NCI-H187 treated with DMSO at 0.1 percent for 48 hours (cell line): Measurements from ENCODE around the gene MTHFR.

Experiments
- DNase-seq: peaks from one replicate; lab custom pipeline; 2025; lab: John Stamatoyannopoulos, UW

The MTHFR gene

DNA sequence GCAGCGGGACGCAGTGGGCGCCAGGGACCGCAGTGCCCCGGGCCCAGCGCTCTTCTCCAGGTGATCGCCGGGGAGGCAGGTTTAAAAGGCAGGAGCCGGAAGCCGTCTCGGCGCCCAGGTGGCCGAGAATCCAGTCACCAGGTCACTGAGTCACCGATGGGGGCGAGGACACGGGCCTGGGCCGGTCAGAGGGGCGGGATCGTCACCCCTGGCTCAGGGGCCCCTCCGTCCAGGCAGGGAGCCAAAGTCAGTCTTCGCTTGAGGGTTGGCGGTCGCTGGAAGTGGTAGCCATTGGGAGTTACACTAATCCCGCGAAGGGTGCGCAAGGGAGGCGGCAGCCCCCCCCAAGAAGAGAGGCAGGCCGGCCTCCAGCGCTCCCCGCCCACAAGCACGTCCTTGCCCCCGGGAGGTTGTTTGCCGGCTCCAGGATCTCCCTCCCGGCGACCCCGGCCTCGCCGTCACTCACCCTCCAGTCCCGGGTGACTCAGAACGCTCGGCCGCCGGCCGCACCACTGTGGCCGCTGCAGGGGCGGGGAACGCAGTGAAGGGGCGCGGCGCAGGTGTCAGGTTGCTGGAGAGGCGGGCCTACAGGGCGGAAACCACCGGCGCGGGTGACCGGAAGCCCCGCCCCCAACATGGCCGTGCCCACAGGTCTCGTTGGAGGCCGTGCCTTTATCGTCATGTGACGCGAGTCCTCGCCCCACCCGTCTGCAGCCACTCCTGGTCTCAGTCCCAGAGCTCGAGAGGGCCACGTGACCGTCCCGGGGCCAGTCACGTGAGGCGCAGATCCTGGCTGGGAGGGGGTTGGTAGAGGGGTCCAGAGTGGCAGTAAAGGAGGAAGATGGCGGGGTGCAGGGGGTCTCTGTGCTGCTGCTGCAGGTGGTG is at the start of gene MTHFR, which contains the start of gene CLCN6:
MTHFR (minus strand) TSS at position 543 of the 885 bp plus-strand sequence. CDS start 2,848 bp downstream, outside the sequence.
CLCN6 (plus strand) TSS at position 770 of the 885 bp plus-strand sequence; CDS start at position 842, 72 bp downstream.
- DNase-seq = peak; percentile 92

DNA sequence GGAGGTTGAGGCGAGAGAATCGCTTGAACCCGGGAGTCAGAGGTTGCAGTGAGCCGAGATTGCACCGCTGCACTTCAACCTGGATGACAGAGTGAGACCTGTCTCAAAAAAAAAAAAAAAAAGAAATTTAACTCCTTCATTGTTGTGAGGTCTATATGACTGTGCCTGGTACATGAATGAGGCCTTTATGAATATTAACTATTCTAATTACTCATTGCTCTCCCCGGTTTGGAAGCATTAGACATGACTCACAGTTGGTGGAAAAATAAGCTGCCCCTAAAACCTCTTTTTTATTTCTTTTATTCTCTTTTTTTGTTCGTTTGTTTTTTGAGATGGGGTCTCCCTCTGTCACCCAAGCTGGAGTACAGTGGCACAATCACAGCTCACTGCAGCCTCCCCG is 49.7 kb upstream of the MTHFR start:
- no peak for DNase-seq

DNA sequence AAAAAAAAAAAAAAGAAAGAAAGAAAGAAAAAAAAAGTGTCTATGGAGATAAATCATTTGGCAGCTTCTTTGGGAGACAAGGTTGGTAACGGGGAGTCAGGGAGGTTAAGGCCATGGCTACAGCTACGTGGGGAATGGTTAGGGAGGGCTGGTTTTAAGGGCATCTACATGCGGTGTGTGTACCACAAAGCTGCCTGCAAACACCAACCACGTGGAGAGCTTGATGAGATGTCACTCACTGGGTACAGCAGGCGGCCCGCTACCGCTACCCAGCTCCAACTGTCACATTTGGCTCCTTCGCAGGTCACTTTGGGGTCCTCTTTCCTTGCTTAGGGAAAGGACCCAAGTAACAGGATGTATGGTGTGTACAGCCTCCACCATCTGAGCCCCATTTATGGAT is 48.8 kb upstream of the MTHFR start:
- no peak for DNase-seq

DNA sequence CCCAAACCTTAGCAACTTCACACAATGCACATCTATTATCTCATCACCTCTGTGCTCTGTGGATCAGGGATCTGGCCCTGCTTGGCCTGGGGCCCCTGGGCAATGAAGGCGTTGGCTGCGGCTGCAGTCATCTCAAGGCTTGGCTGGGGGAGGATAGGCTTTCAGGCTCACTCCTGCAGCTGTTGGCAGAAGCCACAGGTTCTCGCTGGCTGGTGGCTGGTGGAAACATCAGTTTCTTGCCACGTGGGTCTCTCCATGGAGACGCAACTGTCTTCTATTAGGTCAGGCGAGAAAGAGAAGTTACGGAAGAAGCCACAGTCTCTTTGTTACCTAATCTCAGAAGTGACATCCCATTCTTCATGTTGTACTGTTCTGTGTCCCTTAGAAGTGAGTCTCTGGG is 45.4 kb upstream of the MTHFR start:
- DNase-seq = no peak

DNA sequence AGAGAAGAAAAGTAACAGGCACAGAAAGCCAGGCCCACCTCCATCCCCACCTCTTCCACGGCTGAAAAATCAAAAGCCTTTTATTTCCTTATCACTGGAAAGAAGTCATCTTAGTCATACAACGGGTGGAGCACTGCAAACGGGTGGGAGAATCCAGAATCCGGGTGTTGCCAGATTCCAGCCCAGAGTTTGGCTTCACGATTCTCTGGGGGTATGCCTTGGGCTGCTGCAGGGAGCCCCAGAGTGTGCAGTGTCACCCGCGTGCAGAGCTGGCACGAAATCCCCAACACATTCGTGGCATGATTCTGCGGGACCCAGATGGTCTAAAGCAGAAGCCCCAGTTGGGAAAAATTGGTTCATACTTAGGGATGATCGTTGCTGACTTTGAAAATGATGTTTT is 44.4 kb upstream of the MTHFR start:
- DNase-seq = no peak

DNA sequence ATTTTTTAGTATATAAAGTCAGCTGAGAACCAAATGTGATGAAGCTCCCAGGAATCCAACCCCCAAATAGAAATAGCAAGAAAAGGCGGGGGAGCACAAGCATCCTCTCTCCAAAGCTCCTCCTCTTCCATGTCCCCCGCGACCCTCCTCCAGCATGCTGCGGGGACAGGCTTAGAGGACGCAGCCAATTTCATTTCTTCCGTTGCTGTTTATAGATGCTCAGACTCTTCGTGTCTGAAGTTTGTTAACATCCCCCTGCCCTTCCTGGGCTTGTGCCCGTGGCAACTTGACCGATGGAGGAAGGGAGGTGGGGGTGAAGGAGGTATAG is 42.6 kb upstream of the MTHFR start:
- no peak for DNase-seq

DNA sequence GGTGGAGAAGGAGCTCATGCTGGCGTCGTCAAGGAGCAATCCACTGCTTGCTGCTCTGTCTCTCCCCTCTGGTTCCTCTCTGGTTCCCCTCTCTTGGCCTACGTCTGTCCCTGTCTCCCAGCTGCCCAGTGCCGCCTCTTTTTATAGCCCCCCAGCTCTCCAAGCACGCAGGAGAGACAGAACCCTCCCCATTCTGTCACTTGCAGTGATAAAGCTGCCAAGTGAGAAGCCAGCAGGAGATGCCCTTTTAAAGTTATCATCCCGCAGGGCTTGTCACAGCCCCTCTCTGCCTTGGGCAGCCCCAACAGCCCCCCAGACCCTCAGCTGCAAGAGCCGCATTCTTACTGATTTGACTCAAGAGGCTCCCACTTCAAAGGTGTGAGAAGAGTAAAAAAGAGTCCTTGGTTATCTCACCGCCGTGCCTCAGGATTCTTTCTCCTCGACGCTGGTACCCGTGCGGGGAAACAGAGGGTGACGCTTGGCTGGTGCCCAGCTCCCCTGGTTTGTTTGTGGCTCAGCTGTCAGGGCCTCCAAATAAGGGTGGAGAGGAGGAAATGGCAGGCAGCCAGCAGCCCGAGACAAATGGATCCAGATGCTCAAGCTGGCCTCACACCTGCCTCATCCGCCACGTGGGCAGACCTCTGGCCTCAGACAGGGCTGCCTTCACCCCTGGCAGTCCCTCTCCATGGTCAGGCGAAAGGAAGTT is 42.1 kb upstream of the MTHFR start, which contains the start of gene NPPA:
NPPA (minus strand) TSS at position 117 of the 706 bp plus-strand sequence; CDS start at position 18, 99 bp downstream.
- peak; percentile 22 for DNase-seq

DNA sequence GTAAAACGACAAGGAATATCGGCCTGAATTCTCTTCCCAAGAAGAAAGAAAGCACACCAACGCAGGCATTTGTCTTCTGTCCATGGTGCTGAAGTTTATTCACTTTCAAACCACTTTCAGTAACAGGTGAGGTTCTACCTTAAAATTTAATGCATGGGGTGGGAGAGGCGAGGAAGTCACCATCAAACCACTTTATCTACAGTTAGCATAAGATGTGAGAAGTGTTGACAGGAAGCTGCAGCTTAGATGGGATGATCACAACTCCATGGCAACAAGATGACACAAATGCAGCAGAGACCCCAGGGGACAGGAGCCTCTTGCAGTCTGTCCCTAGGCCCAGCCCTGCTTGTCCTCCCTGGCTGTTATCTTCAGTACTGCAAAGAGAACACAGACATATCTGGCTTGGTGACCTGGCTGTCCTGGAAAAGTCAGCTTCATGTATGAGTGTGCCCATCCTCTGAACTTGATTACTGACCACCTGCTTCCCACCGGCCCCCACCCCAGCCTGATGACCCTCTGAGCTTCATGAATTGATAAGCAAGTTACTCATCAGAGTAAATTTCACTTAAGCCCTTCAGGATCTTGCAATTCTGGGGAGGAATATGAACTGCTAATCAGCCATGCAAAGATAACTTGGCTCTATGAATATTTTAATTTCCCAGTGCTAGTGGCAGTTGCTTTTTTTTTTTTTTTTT is 40.0 kb upstream of the MTHFR start:
- DNase-seq = no peak

DNA sequence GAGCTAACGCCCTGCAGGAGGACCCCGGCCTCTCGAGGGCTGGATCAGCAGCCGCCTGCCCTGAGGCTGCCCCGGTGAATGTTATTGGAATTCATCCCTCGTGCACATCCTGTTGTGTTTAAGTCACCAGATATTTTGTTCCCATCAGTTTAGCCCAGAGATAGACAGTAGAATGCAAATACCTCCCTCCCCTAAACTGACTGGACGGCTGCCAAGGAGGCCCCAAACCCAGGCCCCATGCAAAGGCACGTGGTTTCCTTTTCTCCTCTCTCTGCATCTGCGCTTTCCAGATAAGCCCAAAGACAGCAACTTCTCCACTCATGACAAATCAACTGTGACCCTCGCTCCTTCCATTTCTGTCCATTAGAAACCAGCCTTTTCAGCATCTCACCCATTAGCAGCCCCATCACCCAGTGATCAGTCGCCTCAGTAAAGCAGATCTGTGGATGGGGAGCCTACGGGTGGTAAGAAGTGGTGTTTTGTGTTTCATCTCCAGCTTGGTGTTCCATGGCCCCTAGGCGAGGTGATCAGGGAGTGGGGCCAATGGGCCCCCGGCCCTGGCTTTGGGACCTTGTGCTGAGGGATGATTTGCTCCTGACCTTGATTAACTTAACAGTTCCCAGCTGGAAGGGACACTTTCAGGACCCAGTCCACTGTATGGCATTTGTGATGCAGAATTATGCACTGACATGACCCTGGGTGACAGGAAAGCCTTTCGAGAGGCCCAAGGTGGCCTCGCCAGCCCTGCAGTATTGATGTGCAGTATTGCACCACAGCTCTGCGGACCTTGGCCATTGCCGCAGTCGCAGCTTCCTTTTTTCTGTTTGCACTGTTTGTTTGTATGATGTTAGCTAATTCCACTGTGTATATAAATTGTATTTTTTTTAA is 36.6 kb upstream of the MTHFR start:
- DNase-seq = no peak

DNA sequence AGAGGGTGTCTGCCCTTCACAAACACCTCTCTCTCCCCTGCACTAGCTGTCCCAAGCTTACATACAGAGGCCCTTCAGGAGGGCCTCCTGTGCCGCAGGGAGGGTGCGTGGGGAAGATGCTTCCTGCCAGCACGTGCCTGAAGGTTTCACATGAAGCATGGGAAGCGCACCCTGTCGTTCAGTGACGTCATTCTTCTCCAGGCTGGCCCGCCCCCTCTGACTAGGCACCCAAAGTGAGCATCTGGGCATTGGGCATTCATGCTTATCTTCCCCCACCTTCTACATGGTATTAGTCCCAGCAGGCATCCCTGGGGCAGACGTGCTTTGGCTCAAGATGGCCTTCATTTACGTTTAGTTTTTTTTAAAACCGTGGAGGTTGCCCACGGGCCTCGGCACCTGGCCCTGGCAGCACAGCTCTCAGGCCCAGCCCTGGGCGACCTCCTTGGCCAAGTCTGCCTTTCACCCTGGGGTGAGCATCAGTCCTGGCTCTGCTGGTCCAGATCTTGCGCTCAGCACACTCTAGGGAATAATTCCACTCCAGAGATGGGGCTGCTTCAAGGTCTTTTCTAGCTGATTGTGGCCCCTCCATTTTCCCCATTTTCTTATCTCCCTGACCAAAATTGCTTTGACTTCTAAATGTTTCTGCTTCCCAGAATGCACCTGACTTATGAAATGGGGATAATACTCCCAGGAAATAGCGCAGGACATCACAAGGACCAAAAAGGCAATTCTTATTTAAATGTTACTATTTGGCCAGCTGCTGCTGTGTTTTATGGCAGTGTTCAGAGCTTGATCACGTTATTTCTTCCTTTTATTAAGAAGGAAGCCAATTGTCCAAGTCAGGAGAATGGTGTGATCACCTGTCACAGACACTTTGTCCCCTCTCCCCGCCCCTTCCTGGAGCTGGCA is 35.7 kb upstream of the MTHFR start:
- no peak for DNase-seq

DNA sequence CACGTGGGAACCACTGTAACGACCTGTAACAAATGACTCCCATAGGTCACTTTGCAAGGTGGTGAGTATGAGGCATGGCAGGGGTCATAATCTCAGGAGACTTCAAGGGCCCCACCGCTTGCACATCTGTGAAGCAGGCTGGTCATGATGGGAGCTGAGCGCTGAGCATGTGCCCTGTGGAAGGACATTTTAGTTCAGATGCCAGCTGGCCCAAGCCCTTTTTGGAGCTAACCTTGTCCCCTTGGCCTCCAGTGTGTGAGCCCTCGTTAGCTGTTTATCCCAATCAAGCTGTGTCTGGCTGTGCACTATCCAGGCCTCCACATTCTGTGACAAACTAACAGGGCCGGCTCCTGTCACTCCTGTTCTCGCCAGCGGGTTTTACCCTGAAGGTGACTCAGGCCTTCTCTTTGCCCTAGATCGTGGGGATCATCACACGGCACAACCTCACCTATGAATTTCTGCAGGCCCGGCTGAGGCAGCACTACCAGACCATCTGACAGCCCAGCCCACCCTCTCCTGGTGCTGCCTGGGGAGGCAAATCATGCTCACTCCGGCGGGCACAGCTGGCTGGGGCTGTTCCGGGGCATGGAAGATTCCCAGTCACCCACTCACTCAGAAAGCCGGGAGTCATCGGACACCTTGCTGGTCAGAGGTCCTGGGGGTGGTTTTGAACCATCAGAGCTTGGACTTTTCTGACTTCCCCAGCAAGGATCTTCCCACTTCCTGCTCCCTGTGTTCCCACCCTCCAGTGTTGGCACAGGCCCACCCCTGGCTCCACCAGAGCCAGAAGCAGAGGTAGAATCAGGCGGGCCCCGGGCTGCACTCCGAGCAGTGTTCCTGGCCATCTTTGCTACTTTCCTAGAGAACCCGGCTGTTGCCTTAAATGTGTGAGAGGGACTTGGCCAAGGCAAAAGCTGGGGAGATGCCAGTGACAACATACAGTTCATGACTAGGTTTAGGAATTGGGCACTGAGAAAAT is 34.3 kb upstream of the MTHFR start:
- no peak for DNase-seq

DNA sequence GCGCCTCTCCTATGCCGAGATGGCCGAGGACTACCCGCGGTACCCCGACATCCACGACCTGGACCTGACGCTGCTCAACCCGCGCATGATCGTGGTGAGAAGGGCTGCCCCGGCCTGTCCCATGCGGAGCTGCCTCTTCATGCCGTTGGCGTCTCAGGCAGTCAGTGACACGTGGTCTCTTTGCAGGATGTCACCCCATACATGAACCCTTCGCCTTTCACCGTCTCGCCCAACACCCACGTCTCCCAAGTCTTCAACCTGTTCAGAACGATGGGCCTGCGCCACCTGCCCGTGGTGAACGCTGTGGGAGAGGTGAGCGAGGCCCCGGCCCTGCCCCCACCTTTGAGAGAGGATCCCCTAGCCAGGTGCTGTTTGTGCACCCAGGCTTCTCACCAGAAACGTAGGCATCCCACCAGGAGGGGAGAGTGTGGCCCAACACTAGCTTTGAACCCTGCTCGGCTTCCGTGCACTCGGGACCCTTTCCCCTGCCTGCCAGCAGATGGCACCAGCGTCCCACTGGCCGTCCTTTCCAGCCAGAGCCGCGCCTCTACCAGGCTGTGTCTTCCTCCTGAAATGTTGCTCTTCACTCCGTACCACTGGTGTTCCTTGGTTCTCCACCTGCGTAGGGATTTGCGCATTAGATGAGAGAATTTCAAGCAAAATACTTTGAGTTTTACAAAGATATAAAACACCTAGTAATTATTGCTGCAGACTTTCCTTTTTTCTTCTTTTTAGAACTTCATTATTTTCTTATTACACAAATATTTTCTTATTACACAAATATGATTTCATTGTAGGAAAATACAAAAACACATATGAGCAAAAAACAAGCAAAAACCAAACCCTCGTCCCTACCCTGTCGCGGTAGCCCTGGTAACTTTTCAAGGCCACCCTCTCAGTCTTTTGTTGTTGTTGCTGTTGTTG is 32.8 kb upstream of the MTHFR start:
- peak; percentile 5 for DNase-seq

DNA sequence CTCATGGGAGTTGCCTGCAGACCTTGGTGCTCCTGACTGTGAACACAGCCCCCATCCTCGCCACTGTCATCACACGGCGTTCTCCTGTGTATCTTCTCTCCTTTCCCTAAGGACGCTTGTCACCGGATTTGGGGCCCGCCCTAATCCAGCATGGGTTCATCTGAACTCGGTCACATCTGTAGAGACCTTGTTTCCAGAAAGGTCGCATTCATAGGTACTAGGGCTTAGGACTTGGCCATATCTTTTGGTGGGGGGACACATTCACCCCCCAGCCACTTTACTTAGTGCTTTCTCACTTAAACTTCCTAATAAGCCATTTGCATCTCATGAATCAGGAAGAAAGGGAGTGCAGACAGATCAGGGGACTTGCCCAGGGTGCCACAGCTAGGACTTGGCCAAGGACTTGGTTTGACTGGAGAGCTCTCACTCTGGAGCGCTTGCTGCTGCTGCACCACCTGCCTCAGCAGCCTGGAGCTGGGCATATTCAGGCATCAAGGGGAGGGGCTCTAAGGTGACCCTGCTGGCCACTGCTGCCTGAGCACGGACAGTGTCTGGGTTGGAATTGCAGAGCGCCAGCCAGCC is 32.1 kb upstream of the MTHFR start:
- DNase-seq = no peak

DNA sequence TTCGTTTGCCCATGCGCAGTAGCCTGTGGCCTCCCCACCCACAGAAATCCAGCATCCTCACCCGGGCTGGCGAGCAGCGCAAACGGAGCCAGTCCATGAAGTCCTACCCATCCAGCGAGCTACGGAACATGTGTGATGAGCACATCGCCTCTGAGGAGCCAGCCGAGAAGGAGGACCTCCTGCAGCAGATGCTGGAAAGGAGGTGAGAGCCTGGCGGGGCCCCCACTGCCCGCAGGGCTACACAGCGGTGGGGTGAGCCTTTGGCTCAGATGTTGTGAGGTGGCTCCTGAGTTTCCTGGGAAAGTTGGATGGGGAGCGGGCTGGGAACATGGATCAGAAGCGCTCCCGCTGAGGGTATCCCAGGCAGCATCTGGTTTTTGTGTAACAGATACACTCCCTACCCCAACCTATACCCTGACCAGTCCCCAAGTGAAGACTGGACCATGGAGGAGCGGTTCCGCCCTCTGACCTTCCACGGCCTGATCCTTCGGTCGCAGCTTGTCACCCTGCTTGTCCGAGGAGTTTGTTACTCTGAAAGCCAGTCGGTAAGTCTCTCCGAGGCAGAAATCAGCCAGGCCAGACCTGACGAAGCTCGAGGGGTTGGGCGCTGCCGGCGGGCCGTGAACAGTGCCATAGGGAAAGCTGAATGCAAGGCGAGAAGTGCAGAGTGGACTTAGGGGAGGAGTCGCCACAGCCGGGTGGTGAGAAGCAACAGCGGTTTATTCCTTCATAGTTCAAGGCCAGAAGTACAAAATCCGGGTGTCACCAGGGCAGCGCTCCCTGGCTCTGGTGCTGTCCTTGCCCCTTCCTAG is 31.4 kb upstream of the MTHFR start:
- DNase-seq = no peak

DNA sequence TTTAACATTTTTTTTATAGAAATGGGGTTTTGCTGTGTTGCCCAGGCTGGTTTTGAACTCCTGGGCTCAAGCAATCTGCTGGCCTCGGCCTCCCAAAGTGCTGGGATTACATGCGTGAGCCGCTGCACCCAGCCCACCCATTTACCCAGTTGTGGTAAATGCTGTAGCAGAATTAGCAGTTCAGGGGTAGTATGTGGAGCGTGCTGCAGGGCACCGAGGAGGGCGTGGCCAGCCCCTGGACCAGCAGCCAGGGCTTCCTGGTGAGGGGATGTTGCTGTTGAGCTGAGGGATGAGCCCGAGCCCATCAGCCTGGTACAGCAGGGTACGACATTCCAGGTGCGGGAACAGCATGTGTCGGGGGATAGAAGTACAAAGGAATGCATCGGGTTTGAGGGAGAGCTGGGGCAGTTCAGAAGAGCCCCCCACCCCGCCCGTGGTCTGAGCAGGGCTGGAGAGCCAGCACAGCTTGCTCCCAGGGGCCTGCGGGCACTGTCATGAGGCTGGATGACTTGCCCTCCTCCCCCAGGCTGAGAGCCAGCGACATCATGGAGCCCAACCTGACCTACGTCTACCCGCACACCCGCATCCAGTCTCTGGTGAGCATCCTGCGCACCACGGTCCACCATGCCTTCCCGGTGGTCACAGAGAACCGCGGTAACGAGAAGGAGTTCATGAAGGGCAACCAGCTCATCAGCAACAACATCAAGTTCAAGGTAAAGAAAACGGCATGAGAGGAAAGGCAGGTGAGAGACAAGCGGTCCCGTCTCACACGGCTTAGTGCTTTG is 29.9 kb upstream of the MTHFR start:
- DNase-seq = no peak

DNA sequence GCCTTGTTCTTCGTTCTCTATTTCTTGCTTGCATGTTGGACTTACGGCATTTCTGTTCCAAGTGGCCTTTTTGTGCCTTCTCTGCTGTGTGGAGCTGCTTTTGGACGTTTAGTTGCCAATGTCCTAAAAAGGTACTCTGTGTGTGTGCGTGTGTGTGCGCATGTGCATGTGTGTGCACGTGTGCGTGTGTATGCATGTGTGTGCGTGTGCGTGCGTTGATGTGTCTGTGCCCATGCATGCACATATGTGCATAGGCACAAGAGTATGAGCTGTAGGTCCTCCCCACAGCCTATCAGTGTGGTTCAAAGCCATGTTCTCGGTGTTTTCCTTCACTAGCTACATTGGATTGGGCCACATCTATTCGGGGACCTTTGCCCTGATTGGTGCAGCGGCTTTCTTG is 28.1 kb upstream of the MTHFR start:
- no peak for DNase-seq
